Neural cell (in vitro differentiated cells): Measurements from ENCODE around the gene SCARB2. TPM values are rescaled to one million over a fixed set of nuclear protein-coding genes. Genes with fewer than 3 reads are reported as not detected.

Experiments
- H2AFZ ChIP-seq: fragments of 200-600, 300-800 bp; sonication (generic), shearing (Covaris generic); 2 replicates; pipeline ENCODE4 v1.6.0; 2014; ENCODE audit warnings: low read depth, mild to moderate bottlenecking, antibody characterized with exemption, low read length, moderate library complexity
- H3F3A ChIP-seq: fragments of 200-600 bp; shearing (Covaris generic); 2 replicates; pipeline ENCODE4 v1.6.1; 2016; ENCODE audit warnings: mild to moderate bottlenecking, moderate library complexity, mixed read lengths, antibody characterized with exemption, low read length; ENCODE audit not compliant: insufficient read depth, poor library complexity, severe bottlenecking
- H3K27ac ChIP-seq: fragments of 200-600, 300-800 bp; sonication (generic), shearing (Covaris generic); 2 replicates; pipeline ENCODE4 v1.5.1; 2014; ENCODE audit warnings: mild to moderate bottlenecking, low read length, moderate library complexity
- H3K27me3 ChIP-seq: fragments of 300-800, 200-600 bp; sonication (generic), shearing (Covaris generic); 2 replicates; pipeline ENCODE4 v1.6.0; 2014; ENCODE audit warnings: mild to moderate bottlenecking, low read depth, low read length, moderate library complexity; ENCODE audit not compliant: insufficient read depth
- H3K36me3 ChIP-seq: fragments of 300-800, 200-600 bp; sonication (generic), shearing (Covaris generic); 2 replicates; pipeline ENCODE4 v1.5.1; 2014; ENCODE audit warnings: mild to moderate bottlenecking, antibody characterized with exemption, low read length, moderate library complexity; ENCODE audit not compliant: insufficient read depth
- H3K4me2 ChIP-seq: fragments of 300-800, 200-600 bp; sonication (generic), shearing (Covaris generic); 2 replicates; pipeline ENCODE4 v1.6.0; 2014; ENCODE audit warnings: mild to moderate bottlenecking, low read length
- H3K4me3 ChIP-seq: fragments of 300-800, 200-600 bp; sonication (generic), shearing (Covaris generic); 2 replicates; pipeline ENCODE4 v1.5.1; 2014; ENCODE audit warnings: mild to moderate bottlenecking, low read length, moderate library complexity
- H3K79me2 ChIP-seq: fragments of 200-600 bp; shearing (Covaris generic); replicated peaks from 2 replicates; pipeline ENCODE4 v1.6.0; 2014; ENCODE audit warnings: mild to moderate bottlenecking, low read length, moderate library complexity; ENCODE audit not compliant: insufficient read depth
- H3K9ac ChIP-seq: fragments of 300-800, 200-600 bp; sonication (generic), shearing (Covaris generic); 2 replicates; pipeline ENCODE4 v1.6.1; 2016; ENCODE audit warnings: mild to moderate bottlenecking, low read length, mixed read lengths
- H3K9me2 ChIP-seq: fragments of 200-600 bp; shearing (Covaris generic); 2 replicates; pipeline ENCODE4 v1.6.1; 2016; ENCODE audit warnings: mild to moderate bottlenecking, low read length, mixed read lengths; ENCODE audit not compliant: insufficient read depth
- H3K9me3 ChIP-seq: fragments of 200-600, 300-800 bp; sonication (generic), shearing (Covaris generic); 2 replicates; pipeline ENCODE4 v1.6.1; 2016; ENCODE audit warnings: mild to moderate bottlenecking, mixed run types, low read length, moderate library complexity, mixed read lengths
- H4K20me1 ChIP-seq: fragments of 200-600 bp; shearing (Covaris generic); 2 replicates; pipeline ENCODE4 v1.6.1; 2016; ENCODE audit warnings: mild to moderate bottlenecking, mixed run types; ENCODE audit not compliant: insufficient read depth
- EP300 ChIP-seq: fragments of 450-650 bp; conservative IDR thresholded peaks from 2 replicates; pipeline ENCODE4 v1.6.1; 2014; ENCODE audit warnings: antibody characterized with exemption, mild to moderate bottlenecking, moderate library complexity; ENCODE audit not compliant: poor library complexity, severe bottlenecking
- EZH2 ChIP-seq: fragments of 200-600, 300-800 bp; shearing (Covaris generic), sonication (generic); IDR thresholded peaks from 2 replicates; pipeline ENCODE4 v1.6.1; 2014; ENCODE audit warnings: antibody characterized with exemption, low read length, borderline replicate concordance, mild to moderate bottlenecking; ENCODE audit not compliant: insufficient read depth, poor library complexity, severe bottlenecking
- MXI1 ChIP-seq: fragments of 450-650 bp; conservative IDR thresholded peaks from 2 replicates; pipeline ENCODE4 v1.6.1; 2014; ENCODE audit warnings: antibody characterized with exemption, mild to moderate bottlenecking; ENCODE audit not compliant: poor library complexity, severe bottlenecking
- POLR2AphosphoS5 ChIP-seq: IDR thresholded peaks from 2 replicates; pipeline ENCODE4 v1.6.1; 2012
- RAD21 ChIP-seq: fragments of 450-650 bp; conservative IDR thresholded peaks from 2 replicates; pipeline ENCODE4 v1.6.1; 2014; ENCODE audit warnings: antibody characterized with exemption, mild to moderate bottlenecking, moderate library complexity
- SMC3 ChIP-seq: fragments of 450-650 bp; conservative IDR thresholded peaks from 2 replicates; pipeline ENCODE4 v1.6.1; 2014; ENCODE audit warnings: antibody characterized with exemption, mild to moderate bottlenecking, moderate library complexity; ENCODE audit not compliant: poor library complexity
- TAF1 ChIP-seq: IDR thresholded peaks from 2 replicates; pipeline ENCODE4 v1.6.1; 2012; ENCODE audit warnings: low read depth
- polyA plus RNA-seq: library from polyadenylated mRNA; depleted of rRNA; stranded (reverse); fragments of >200 nt; gene quantifications from 2 replicates; pipeline ENCODE4 v1.2.3, GENCODE V29; 2014
- TF ChIP-seq, protein P1 (sequence below): IDR thresholded peaks from 2 replicates; pipeline ENCODE4 v1.6.1; 2012; ENCODE audit warnings: borderline replicate concordance
- TF ChIP-seq, protein P2 (sequence below): fragments of 450-650 bp; IDR thresholded peaks from 2 replicates; pipeline ENCODE4 v1.5.1; 2014; ENCODE audit warnings: antibody characterized with exemption, mild to moderate bottlenecking, moderate library complexity; ENCODE audit not compliant: poor library complexity, severe bottlenecking

SCARB2 gene
- polyA plus RNA-seq, 1 donor from 2014 or later: 256 TPM

DNA sequence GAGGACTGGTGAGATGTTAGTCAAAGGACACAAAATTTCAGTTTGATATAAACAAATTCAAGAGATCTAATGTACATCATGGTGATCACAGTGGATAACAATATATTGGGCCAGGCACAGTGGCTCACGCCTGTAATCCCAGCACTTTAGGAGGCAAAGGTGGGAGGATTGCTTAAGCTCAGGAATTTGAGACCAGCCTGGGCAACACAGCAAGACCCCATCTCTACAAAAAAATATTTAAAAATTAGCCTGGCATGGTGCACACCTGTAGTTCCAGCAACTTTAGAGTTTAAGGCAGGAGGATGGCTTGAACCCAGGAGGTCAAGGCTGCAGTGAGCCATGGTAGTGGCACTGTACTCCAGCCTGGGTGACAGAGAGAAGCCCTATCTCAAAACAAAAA, 8.7 kb downstream of the SCARB2 start:
- H4K20me1 ChIP-seq: peaks cover 4% of the 10 kb centered on the region
- H3K9me3 ChIP-seq: no peaks in the 10 kb centered on the region

DNA sequence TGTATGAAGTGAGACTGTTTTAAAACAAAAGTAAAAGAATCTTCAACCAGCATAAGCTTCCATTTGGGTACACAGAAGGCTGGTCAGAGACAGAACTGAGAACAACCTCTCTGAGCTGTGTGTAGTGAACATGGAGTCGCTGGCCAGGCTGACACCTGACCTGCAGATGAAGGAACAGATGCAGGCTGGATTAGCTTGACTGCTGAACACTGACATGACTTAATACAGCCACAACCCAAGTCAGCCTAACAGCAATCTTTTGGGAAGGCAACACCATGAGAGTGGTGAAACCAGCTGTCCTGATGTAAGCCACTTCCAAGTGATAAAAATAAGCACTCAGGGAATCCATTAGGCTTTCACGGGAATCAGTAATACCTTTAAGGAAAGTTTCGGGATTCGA, 10.1 kb downstream of the SCARB2 start:
- Histone ChIP-seq H3K36me3 (peaks cover 6% of the 10 kb centered on the region), H3K27ac (no peak overlapping the region), H4K20me1 (peaks cover 4% of the 10 kb centered on the region), H3K27me3 (no peaks in the 10 kb centered on the region), H3K9me3 (no peaks in the 10 kb centered on the region), H3K79me2 (peaks cover 67% of the 10 kb centered on the region), H3K4me3 (no peak overlapping the region), H3K9ac (no peak overlapping the region), H2AFZ (no peak overlapping the region), H3F3A (no peaks in the 10 kb centered on the region), H3K9me2 (no peaks in the 10 kb centered on the region), H3K4me2 (no peak overlapping the region)
- no peak for TF ChIP-seq EP300
- TF ChIP-seq, protein P1, sequence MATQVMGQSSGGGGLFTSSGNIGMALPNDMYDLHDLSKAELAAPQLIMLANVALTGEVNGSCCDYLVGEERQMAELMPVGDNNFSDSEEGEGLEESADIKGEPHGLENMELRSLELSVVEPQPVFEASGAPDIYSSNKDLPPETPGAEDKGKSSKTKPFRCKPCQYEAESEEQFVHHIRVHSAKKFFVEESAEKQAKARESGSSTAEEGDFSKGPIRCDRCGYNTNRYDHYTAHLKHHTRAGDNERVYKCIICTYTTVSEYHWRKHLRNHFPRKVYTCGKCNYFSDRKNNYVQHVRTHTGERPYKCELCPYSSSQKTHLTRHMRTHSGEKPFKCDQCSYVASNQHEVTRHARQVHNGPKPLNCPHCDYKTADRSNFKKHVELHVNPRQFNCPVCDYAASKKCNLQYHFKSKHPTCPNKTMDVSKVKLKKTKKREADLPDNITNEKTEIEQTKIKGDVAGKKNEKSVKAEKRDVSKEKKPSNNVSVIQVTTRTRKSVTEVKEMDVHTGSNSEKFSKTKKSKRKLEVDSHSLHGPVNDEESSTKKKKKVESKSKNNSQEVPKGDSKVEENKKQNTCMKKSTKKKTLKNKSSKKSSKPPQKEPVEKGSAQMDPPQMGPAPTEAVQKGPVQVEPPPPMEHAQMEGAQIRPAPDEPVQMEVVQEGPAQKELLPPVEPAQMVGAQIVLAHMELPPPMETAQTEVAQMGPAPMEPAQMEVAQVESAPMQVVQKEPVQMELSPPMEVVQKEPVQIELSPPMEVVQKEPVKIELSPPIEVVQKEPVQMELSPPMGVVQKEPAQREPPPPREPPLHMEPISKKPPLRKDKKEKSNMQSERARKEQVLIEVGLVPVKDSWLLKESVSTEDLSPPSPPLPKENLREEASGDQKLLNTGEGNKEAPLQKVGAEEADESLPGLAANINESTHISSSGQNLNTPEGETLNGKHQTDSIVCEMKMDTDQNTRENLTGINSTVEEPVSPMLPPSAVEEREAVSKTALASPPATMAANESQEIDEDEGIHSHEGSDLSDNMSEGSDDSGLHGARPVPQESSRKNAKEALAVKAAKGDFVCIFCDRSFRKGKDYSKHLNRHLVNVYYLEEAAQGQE: no peak
- TF ChIP-seq, protein P2, sequence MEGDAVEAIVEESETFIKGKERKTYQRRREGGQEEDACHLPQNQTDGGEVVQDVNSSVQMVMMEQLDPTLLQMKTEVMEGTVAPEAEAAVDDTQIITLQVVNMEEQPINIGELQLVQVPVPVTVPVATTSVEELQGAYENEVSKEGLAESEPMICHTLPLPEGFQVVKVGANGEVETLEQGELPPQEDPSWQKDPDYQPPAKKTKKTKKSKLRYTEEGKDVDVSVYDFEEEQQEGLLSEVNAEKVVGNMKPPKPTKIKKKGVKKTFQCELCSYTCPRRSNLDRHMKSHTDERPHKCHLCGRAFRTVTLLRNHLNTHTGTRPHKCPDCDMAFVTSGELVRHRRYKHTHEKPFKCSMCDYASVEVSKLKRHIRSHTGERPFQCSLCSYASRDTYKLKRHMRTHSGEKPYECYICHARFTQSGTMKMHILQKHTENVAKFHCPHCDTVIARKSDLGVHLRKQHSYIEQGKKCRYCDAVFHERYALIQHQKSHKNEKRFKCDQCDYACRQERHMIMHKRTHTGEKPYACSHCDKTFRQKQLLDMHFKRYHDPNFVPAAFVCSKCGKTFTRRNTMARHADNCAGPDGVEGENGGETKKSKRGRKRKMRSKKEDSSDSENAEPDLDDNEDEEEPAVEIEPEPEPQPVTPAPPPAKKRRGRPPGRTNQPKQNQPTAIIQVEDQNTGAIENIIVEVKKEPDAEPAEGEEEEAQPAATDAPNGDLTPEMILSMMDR: no peak

More for the DNA sequence above, 8.7 kb downstream of the SCARB2 start:
- Histone ChIP-seq H3K9ac (no peak overlapping the region), H3F3A (no peaks in the 10 kb centered on the region), H3K79me2 (peaks cover 73% of the 10 kb centered on the region), H3K4me3 (no peak overlapping the region), H3K27ac (no peak overlapping the region), H2AFZ (no peak overlapping the region), H3K36me3 (peaks cover 13% of the 10 kb centered on the region), H3K9me2 (no peaks in the 10 kb centered on the region), H3K27me3 (no peaks in the 10 kb centered on the region), H3K4me2 (no peak overlapping the region)
- TF ChIP-seq MXI1 (no peak), SMC3 (no peak), POLR2AphosphoS5 (no peak), RAD21 (no peak), TAF1 (no peak), EZH2 (no peak), EP300 (no peak)
- TF ChIP-seq, protein P1: no peak
- TF ChIP-seq, protein P2: no peak
